ENCODE measurements around the gene ASXL1. TPM values are rescaled to one million over a fixed set of nuclear protein-coding genes. Genes with fewer than 3 reads are reported as not detected.

ASXL1 gene
- total and polyA plus RNA-seq, 10 of the 15 experiments (the other 5 are each of a cell fraction or from before 2014, with no cell fraction given), result 11.0 to 87.6 (median 56.8) TPM

DNA sequence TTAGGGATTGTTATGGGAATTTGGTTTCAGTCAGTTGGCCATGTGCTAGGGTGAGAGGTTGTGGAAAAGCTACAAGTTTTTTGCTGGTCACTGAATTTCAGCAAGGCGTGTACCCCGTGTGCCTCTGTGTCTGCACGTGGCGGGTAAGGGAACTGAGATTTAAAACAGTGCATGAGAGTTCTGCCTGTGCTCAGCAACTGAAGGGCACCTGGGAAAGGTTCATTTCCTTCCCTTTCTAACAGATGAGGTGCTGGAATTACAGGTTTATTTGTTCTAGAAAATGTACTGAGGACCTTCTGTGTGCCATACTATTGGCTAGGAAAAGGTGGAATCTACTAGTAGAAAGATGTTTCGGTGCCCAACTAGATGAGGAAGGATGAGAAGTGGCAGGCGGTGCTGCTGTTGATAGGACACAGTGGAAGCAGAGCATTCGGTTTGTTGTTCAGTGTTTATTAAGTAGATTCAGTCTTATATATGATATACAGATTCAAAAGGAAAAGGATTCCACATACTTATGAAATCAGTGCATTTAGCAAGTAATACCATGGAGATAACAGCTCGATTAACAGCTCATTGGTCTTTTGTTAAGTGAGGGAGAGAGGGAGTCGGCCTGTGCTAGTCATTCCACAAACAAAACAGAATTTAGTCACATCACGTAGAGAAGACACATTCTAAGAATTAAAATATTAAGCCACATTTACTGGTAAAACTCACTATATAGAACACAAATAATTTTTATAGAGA, 84.7 kb downstream of the ASXL1 start:
- Histone ChIP-seq H3K27ac (ENCODE audit: control insufficient read depth, insufficient read depth) (no peak overlapping the region), H3K9ac (ENCODE audit: control insufficient read depth, insufficient read depth, low read length) (no peak overlapping the region), H3K4me1 (ENCODE audit: control insufficient read depth, insufficient read depth, low read length) (no peaks in the 10 kb centered on the region), H3K4me2 (ENCODE audit: control insufficient read depth, insufficient read depth) (no peak overlapping the region), H4K20me1 (ENCODE audit: control insufficient read depth, insufficient read depth) (no peaks in the 10 kb centered on the region; the same call in 1 of the 2 replicates), H3K27me3 (replicated peaks in 1 of 2; ENCODE audit: control insufficient read depth in 2 of 2, insufficient read depth in 2 of 2, low read length in 1 of 2) (no peaks in the 10 kb centered on the region), H2AFZ (ENCODE audit: control insufficient read depth, low read depth, low read length) (no peak overlapping the region), H3K4me3 (no peak overlapping the region), H3K79me2 (ENCODE audit: control insufficient read depth, insufficient read depth, low read length) (no peaks in the 10 kb centered on the region), H3K9me3 (replicated peaks; ENCODE audit: control insufficient read depth, insufficient read depth, low read length) (no peaks in the 10 kb centered on the region), H3K36me3 (ENCODE audit: control insufficient read depth in 2 of 2, insufficient read depth in 2 of 2, low read length in 1 of 2) (peaks cover 6 to 15% of the 10 kb centered on the region in 2 experiments)
- POLR2A ChIA-PET, result no interaction called here
- BruUV-seq (replicated peaks), result no TSS peak
- ATAC-seq, result no peak
- WGBS (ENCODE audit: insufficient coverage, insufficient replicate concordance, low lambda C conversion rate, missing lambda C conversion rate), result 74% methylated on average over 10 of the region's 10 CpGs
- CTCF ChIA-PET, result no interaction called here
- SMC1A ChIA-PET (ENCODE audit: uncharacterized antibody, unreplicated experiment), result no interaction called here
- in situ Hi-C loops (cut with MboI), result no loop called here
- TF ChIP-seq RELA (IDR thresholded peaks at IDR 0.05; ENCODE audit: borderline replicate concordance, partially characterized antibody) (no peak), KLF5 (IDR thresholded peaks at IDR 0.05; ENCODE audit: partially characterized antibody) (no peak), WRNIP1 (IDR thresholded peaks at IDR 0.05; ENCODE audit: borderline replicate concordance, low read depth, low read length) (no peak), POLR2A (IDR thresholded peaks at IDR 0.05; ENCODE audit: low read depth, low read length) (no peak), HCFC1 (IDR thresholded peaks at IDR 0.05; ENCODE audit: low read length) (no peak), BACH1 (IDR thresholded peaks at IDR 0.05; ENCODE audit: borderline replicate concordance) (no peak), CBX3 (IDR thresholded peaks at IDR 0.05; ENCODE audit: borderline replicate concordance, low read depth) (no peak), MTA2 (IDR thresholded peaks at IDR 0.05; ENCODE audit: low read depth) (no peak), HDAC6 (IDR thresholded peaks at IDR 0.05; ENCODE audit: unreplicated experiment) (no peak), ZNF217 (IDR thresholded peaks at IDR 0.05) (no peak), GATAD2B (conservative IDR thresholded peaks at IDR 0.05; ENCODE audit: low read depth) (no peak), TCF7 (IDR thresholded peaks at IDR 0.05; ENCODE audit: borderline replicate concordance) (no peak), NBN (IDR thresholded peaks at IDR 0.05) (no peak)
- TF ChIP-seq, protein P1, sequence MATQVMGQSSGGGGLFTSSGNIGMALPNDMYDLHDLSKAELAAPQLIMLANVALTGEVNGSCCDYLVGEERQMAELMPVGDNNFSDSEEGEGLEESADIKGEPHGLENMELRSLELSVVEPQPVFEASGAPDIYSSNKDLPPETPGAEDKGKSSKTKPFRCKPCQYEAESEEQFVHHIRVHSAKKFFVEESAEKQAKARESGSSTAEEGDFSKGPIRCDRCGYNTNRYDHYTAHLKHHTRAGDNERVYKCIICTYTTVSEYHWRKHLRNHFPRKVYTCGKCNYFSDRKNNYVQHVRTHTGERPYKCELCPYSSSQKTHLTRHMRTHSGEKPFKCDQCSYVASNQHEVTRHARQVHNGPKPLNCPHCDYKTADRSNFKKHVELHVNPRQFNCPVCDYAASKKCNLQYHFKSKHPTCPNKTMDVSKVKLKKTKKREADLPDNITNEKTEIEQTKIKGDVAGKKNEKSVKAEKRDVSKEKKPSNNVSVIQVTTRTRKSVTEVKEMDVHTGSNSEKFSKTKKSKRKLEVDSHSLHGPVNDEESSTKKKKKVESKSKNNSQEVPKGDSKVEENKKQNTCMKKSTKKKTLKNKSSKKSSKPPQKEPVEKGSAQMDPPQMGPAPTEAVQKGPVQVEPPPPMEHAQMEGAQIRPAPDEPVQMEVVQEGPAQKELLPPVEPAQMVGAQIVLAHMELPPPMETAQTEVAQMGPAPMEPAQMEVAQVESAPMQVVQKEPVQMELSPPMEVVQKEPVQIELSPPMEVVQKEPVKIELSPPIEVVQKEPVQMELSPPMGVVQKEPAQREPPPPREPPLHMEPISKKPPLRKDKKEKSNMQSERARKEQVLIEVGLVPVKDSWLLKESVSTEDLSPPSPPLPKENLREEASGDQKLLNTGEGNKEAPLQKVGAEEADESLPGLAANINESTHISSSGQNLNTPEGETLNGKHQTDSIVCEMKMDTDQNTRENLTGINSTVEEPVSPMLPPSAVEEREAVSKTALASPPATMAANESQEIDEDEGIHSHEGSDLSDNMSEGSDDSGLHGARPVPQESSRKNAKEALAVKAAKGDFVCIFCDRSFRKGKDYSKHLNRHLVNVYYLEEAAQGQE (IDR thresholded peaks at IDR 0.05; ENCODE audit: low read depth, low read length), result no peak
- TF ChIP-seq, protein P2, sequence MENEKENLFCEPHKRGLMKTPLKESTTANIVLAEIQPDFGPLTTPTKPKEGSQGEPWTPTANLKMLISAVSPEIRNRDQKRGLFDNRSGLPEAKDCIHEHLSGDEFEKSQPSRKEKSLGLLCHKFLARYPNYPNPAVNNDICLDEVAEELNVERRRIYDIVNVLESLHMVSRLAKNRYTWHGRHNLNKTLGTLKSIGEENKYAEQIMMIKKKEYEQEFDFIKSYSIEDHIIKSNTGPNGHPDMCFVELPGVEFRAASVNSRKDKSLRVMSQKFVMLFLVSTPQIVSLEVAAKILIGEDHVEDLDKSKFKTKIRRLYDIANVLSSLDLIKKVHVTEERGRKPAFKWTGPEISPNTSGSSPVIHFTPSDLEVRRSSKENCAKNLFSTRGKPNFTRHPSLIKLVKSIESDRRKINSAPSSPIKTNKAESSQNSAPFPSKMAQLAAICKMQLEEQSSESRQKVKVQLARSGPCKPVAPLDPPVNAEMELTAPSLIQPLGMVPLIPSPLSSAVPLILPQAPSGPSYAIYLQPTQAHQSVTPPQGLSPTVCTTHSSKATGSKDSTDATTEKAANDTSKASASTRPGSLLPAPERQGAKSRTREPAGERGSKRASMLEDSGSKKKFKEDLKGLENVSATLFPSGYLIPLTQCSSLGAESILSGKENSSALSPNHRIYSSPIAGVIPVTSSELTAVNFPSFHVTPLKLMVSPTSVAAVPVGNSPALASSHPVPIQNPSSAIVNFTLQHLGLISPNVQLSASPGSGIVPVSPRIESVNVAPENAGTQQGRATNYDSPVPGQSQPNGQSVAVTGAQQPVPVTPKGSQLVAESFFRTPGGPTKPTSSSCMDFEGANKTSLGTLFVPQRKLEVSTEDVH (IDR thresholded peaks at IDR 0.05; ENCODE audit: low read depth, partially characterized antibody), result no peak
- FAIRE-seq, result no peak
- RAD21 ChIA-PET (ENCODE audit: unreplicated experiment), result no interaction called here
- DNase-seq (ENCODE audit: low read depth, low spot score), result no peak
- intact Hi-C loops (cut with micrococcal nuclease; ENCODE audit: unreplicated experiment), result no loop called here
